Measurements from ENCODE around the gene BBOF1.
"Not testable (repeated sequence)": the region's sequence is repeated elsewhere in the genome, so short reads cannot be mapped to it uniquely, and the experiment has no call there.

GRCh38 chr14:73988656-73989055, 30.5 kb upstream of the BBOF1 start:
- TF ChIP-seq CTCF (IDR thresholded peaks at IDR 0.05; ENCODE audit: insufficient read depth, low read depth, low read length); EZH2 (IDR thresholded peaks at IDR 0.05; ENCODE audit: insufficient read depth, low read length): not testable (repeated sequence)

Measured in astrocyte (in vitro differentiated cells and primary cell).